ENCODE results near the gene CAND1. TPM values are rescaled to one million over a fixed set of nuclear protein-coding genes. Genes with fewer than 3 reads are reported as not detected.

CAND1 gene
- total and polyA plus RNA-seq, 2 of the 8 experiments (the other 6 are each of a cell fraction or from before 2014, with no cell fraction given): 39.4 to 271 TPM

DNA sequence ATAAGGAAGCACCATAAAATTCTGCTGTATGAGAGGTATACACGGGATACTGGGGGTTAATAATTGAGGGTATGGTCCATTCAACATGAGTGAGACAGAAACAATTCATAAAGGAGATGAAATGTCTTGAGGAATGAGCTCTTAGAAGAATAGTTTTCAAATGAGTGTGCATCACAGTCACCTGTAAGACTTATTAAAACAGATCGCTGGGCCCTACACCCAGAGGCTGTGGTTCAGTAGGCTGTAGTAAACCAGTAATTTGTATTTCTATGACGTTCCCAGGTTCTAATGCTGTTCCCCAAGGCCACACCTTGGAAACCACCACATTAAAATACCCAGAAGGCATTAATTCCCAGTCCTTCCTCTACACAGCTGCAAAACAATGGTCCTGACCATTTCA lies 49.6 kb downstream of the CAND1 start (continued):
- TF ChIP-seq, protein P1, sequence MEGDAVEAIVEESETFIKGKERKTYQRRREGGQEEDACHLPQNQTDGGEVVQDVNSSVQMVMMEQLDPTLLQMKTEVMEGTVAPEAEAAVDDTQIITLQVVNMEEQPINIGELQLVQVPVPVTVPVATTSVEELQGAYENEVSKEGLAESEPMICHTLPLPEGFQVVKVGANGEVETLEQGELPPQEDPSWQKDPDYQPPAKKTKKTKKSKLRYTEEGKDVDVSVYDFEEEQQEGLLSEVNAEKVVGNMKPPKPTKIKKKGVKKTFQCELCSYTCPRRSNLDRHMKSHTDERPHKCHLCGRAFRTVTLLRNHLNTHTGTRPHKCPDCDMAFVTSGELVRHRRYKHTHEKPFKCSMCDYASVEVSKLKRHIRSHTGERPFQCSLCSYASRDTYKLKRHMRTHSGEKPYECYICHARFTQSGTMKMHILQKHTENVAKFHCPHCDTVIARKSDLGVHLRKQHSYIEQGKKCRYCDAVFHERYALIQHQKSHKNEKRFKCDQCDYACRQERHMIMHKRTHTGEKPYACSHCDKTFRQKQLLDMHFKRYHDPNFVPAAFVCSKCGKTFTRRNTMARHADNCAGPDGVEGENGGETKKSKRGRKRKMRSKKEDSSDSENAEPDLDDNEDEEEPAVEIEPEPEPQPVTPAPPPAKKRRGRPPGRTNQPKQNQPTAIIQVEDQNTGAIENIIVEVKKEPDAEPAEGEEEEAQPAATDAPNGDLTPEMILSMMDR (IDR thresholded peaks at IDR 0.05; ENCODE audit: control extremely low read depth in 1 of 3, insufficient read depth in 1 of 3, low read depth in 1 of 3, low read length in 3 of 3): no peak
- TF ChIP-seq MAFK (IDR thresholded peaks at IDR 0.05; ENCODE audit: low read depth, low read length) (no peak), KDM4A (IDR thresholded peaks at IDR 0.05; ENCODE audit: low read depth, low read length, severe bottlenecking) (no peak), YY1 (IDR thresholded peaks at IDR 0.05; ENCODE audit: low read depth, low read length) (no peak)
- TF ChIP-seq, protein P2, sequence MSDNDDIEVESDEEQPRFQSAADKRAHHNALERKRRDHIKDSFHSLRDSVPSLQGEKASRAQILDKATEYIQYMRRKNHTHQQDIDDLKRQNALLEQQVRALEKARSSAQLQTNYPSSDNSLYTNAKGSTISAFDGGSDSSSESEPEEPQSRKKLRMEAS (IDR thresholded peaks at IDR 0.05): no peak
